ENCODE data around the gene LTBR. TPM values are rescaled to one million over a fixed set of nuclear protein-coding genes. Genes with fewer than 3 reads are reported as not detected.

Gene LTBR
- total RNA-seq, 4 donors from 2014 or later = 73.1 to 157 (median 80.2) TPM

DNA sequence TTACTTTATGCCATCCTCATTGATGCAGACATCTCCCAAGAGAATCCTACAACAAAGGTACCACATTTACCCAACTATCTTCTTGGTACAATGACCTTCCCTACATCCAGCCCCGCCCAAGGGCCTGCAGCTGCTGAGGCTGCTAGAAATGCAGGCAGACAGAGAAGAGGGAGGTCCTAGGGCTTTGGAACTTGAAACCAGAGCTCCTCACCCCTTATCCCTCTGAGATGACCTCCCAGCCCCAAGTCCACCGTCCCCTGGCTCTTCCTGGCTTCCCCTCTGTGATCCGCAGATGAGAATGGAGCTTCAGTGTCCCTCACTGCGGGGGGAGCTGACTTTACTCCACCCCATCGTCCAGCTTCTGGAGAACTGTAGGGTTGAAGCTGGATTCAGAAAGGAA lies 40.4 kb upstream of the LTBR start:
- TF ChIP-seq, protein P1, sequence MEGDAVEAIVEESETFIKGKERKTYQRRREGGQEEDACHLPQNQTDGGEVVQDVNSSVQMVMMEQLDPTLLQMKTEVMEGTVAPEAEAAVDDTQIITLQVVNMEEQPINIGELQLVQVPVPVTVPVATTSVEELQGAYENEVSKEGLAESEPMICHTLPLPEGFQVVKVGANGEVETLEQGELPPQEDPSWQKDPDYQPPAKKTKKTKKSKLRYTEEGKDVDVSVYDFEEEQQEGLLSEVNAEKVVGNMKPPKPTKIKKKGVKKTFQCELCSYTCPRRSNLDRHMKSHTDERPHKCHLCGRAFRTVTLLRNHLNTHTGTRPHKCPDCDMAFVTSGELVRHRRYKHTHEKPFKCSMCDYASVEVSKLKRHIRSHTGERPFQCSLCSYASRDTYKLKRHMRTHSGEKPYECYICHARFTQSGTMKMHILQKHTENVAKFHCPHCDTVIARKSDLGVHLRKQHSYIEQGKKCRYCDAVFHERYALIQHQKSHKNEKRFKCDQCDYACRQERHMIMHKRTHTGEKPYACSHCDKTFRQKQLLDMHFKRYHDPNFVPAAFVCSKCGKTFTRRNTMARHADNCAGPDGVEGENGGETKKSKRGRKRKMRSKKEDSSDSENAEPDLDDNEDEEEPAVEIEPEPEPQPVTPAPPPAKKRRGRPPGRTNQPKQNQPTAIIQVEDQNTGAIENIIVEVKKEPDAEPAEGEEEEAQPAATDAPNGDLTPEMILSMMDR (IDR thresholded peaks at IDR 0.05; ENCODE audit: low read depth) = no peak

- TF ChIP-seq, protein P1 (IDR thresholded peaks at IDR 0.05; ENCODE audit: low read depth) = no peak
Measured at GRCh38 chr12:6345319-6346091, 38.5 kb upstream of the LTBR start.

DNA sequence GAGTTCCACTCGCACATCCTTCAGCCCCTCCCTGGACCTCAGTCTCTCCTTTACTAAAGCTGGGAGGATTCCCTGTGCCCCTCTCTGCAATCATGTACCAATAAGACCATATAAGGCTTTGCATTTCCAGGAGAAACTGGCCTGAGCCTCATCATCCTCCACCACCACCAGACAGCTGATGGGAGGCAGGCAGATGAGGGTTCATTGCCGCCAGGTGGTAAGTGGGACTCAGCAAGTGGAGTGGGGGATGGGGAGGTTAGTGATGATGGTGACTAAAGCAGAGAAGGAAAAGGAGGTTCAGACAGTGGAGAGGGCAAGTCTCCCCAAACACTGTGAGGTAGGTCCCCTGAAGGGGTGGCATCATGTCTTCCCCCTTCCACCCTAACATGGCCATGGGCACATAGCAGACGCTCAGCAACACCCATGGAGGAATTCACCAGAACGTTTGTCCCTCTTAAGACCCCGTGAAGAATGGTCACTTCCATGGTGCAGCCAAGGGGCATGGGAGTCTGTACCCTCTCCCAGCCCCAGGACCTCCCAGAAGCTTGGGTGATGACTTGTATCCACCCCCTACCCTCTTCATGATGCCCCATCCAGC lies 37.6 kb upstream of the LTBR start:
- TF ChIP-seq, protein P1 (IDR thresholded peaks at IDR 0.05; ENCODE audit: low read depth) = no peak

- TF ChIP-seq, protein P1 (IDR thresholded peaks at IDR 0.05; ENCODE audit: low read depth) = no peak
Measured at GRCh38 chr12:6346942-6347341, 37.0 kb upstream of the LTBR start.

DNA sequence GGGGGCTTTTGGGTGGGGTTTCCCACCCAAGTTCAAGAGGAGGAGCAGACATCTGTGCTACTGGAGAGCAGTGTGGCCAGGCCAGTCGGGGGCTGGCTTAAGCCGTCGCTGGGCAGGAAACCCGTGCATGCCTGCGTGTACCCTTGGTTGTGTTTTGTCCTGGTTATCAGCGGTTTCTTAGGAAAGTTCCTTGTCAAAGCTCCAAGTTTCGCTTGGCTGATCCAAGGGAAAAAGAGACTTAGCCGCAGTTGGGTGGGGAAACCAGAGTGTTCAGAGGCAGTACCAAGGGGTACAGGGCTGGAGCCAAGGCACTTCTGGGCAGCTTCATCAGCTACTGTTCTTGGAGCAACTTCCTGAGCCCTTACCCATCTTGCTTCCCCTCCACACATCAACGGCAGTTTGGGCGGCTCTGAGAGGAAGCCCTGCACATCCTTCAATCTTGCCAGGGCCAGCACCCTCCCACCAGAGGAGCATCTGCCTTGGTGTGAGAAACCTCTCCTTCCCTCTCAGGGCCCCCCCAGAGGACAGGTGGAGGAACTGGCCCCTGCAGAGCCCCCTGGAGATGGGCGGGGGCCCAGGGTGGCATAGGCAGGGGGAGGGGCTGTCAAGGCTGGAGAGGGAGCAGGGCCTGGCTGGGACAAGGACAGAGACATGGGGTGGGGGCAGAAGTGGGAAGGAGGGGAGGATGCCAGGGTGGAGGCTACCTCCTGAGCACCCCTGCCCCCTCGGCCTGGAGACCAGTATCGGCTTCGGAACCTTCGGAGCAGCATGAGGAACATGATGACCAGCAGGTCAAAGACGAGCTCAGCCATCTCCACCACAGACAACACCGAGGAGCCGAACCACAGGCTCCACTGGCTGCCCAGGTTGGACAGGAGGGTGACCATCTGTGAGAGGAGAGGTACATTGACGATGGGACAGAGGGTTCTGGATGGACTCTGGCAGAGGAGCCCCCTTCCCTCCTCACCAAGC lies 36.3 kb upstream of the LTBR start:
- TF ChIP-seq, protein P1 (IDR thresholded peaks at IDR 0.05; ENCODE audit: low read depth) = no peak

GRCh38 chr12:6351622-6352021 lies 32.3 kb upstream of the LTBR start:
- TF ChIP-seq, protein P1 (IDR thresholded peaks at IDR 0.05; ENCODE audit: low read depth) = no peak
